ENCODE results near the gene POLR3A.

Gene POLR3A

DNA sequence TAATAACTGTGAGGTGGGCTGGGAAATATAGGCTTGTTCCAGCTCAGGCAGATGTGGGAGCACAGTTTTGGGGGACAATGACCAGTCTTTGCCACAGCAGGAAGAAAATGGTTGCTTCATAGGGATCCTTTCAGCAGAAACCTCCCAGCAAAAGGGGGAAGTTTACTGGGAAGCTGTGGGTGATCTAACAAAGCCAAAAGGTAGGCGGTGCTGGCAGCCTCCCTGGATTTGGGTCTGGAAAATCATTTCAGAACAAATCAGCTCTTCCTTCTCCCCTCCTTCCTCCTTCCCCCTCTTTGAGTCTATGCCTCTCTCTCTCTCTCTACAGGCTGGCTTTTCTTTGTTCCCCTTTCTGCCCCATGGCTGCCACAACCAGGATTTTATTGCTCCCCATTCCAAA lies 20.5 kb upstream of the POLR3A start:
- TF ChIP-seq, protein P1, sequence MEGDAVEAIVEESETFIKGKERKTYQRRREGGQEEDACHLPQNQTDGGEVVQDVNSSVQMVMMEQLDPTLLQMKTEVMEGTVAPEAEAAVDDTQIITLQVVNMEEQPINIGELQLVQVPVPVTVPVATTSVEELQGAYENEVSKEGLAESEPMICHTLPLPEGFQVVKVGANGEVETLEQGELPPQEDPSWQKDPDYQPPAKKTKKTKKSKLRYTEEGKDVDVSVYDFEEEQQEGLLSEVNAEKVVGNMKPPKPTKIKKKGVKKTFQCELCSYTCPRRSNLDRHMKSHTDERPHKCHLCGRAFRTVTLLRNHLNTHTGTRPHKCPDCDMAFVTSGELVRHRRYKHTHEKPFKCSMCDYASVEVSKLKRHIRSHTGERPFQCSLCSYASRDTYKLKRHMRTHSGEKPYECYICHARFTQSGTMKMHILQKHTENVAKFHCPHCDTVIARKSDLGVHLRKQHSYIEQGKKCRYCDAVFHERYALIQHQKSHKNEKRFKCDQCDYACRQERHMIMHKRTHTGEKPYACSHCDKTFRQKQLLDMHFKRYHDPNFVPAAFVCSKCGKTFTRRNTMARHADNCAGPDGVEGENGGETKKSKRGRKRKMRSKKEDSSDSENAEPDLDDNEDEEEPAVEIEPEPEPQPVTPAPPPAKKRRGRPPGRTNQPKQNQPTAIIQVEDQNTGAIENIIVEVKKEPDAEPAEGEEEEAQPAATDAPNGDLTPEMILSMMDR (IDR thresholded peaks at IDR 0.05; ENCODE audit: low read depth, low read length): no peak
- no peak for TF ChIP-seq POLR2A (IDR thresholded peaks at IDR 0.05; ENCODE audit: extremely low read depth, insufficient read length)
- TF ChIP-seq, protein P2, sequence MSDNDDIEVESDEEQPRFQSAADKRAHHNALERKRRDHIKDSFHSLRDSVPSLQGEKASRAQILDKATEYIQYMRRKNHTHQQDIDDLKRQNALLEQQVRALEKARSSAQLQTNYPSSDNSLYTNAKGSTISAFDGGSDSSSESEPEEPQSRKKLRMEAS (IDR thresholded peaks at IDR 0.05; ENCODE audit: low read depth, low read length): no peak
- no peak for TF ChIP-seq MYC (IDR thresholded peaks at IDR 0.05; ENCODE audit: low read depth, low read length)
- H3K4me3 ChIP-seq (ENCODE audit: low read depth, low read length): no peak overlapping the region
- DNase-seq (ENCODE audit: low read depth): no peak

GRCh38 chr10:78047314-78047891 lies 18.1 kb upstream of the POLR3A start:
- peak; percentile 87 for DNase-seq (ENCODE audit: low read depth)
- no peak for TF ChIP-seq POLR2A (IDR thresholded peaks at IDR 0.05; ENCODE audit: extremely low read depth, insufficient read length)
- TF ChIP-seq MYC (IDR thresholded peaks at IDR 0.05; ENCODE audit: low read depth, low read length): no peak; the same call in 1 of the 2 replicates
- TF ChIP-seq, protein P2 (IDR thresholded peaks at IDR 0.05; ENCODE audit: low read depth, low read length): peak; percentile 68
- TF ChIP-seq, protein P1 (IDR thresholded peaks at IDR 0.05; ENCODE audit: low read depth, low read length): peak; percentile 90
- no peak overlapping the region for H3K4me3 ChIP-seq (ENCODE audit: low read depth, low read length)

GRCh38 chr10:78046711-78047269 lies 17.5 kb upstream of the POLR3A start:
- TF ChIP-seq POLR2A (IDR thresholded peaks at IDR 0.05; ENCODE audit: extremely low read depth, insufficient read length) (no peak), MYC (IDR thresholded peaks at IDR 0.05; ENCODE audit: low read depth, low read length) (no peak)
- TF ChIP-seq, protein P2 (IDR thresholded peaks at IDR 0.05; ENCODE audit: low read depth, low read length): no peak
- TF ChIP-seq, protein P1 (IDR thresholded peaks at IDR 0.05; ENCODE audit: low read depth, low read length): no peak
- H3K4me3 ChIP-seq (ENCODE audit: low read depth, low read length): no peak overlapping the region
- DNase-seq (ENCODE audit: low read depth): no peak

DNA sequence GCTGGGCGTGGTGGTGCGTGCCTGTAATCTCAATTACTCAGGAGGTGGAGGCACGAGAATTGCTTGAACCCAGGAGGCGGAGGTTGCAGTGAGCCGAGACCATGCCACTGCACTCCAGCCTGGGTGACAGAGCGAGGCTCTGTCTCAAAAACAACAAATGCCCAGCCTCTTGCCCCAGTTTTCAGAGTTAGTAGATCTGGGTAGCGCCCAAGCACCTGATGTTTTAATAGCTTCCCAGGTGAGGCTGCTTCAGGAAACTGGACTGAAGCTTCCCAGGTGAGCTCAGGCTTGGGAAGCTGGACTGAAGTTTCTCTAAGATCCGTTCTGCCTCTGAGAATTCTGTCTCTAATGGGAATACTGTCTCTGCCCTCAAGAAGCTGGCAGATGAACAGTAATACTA lies 16.5 kb upstream of the POLR3A start:
- H3K4me3 ChIP-seq (ENCODE audit: low read depth, low read length): no peak overlapping the region
- no peak for DNase-seq (ENCODE audit: low read depth)
- no peak for TF ChIP-seq POLR2A (IDR thresholded peaks at IDR 0.05; ENCODE audit: extremely low read depth, insufficient read length)
- TF ChIP-seq, protein P1 (IDR thresholded peaks at IDR 0.05; ENCODE audit: low read depth, low read length): no peak
- TF ChIP-seq MYC (IDR thresholded peaks at IDR 0.05; ENCODE audit: low read depth, low read length): no peak
- TF ChIP-seq, protein P2 (IDR thresholded peaks at IDR 0.05; ENCODE audit: low read depth, low read length): no peak

DNA sequence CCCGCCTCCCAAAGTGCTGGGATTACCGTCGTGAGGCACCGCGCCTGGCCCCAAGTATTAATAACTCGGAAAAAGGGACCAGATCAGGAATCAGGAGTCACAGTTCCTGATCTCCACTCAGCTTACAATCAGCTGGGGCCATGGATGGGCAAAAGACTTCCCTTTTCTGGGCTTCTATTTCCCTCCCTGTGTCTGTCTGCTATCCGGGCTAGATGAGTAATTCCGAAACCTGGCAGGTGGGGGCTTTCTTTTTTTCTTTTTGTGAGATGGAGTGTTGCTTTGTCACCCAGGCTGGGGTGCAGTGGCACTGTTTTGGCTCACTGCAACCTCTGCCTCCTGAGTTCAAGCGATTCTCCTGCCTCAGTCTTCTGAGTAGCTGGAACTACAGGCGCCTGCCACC lies 15.9 kb upstream of the POLR3A start:
- TF ChIP-seq, protein P2 (IDR thresholded peaks at IDR 0.05; ENCODE audit: low read depth, low read length): no peak
- TF ChIP-seq, protein P1 (IDR thresholded peaks at IDR 0.05; ENCODE audit: low read depth, low read length): no peak
- TF ChIP-seq MYC (IDR thresholded peaks at IDR 0.05; ENCODE audit: low read depth, low read length): no peak
- no peak for TF ChIP-seq POLR2A (IDR thresholded peaks at IDR 0.05; ENCODE audit: extremely low read depth, insufficient read length)
- no peak overlapping the region for H3K4me3 ChIP-seq (ENCODE audit: low read depth, low read length)
- DNase-seq (ENCODE audit: low read depth): no peak

Data from NB4 (cell line).